Measurements from ENCODE around the gene DLG2.

Gene DLG2

GRCh38 chr11:85647604-85648299 lies 20.6 kb upstream of the DLG2 start, which contains the start of gene TMEM126A:
TSS of gene TMEM126A (plus strand) at chr11:85647967. CDS start at chr11:85650256, 2,289 bp downstream.
- Histone ChIP-seq H3K9ac (ENCODE audit: low read length) (peak within 1 kb of the TSS; percentile 80), H3K27ac (ENCODE audit: low read length) (peak within 1 kb of the TSS; percentile 51), H3K36me3 (replicated peaks; ENCODE audit: low read depth, low read length) (peaks cover 3% of the 10 kb centered on the region), H3K4me2 (ENCODE audit: low read length) (peak within 1 kb of the TSS; percentile 95), H3K9me3 (ENCODE audit: insufficient read depth, low read length) (no peaks in the 10 kb centered on the region), H3K27me3 (ENCODE audit: low read depth, low read length) (no peaks in the 10 kb centered on the region), H2AFZ (ENCODE audit: low read depth, low read length) (peak within 1 kb of the TSS; percentile 95), H4K20me1 (ENCODE audit: insufficient read depth, low read length) (no peaks in the 10 kb centered on the region), H3K4me3 (ENCODE audit: low read length) (peak within 1 kb of the TSS; percentile 86), H3K79me2 (ENCODE audit: low read length) (peaks cover 29% of the 10 kb centered on the region), H3K4me1 (ENCODE audit: low read length) (peaks cover 19% of the 10 kb centered on the region)
- TF ChIP-seq EZH2phosphoT487 (IDR thresholded peaks at IDR 0.05; ENCODE audit: low read depth): no peak
- TF ChIP-seq CTCF (IDR thresholded peaks at IDR 0.05; ENCODE audit: low read depth, low read length): no peak

GRCh38 chr11:85647078-85647477 lies 19.9 kb upstream of the DLG2 start:
- Histone ChIP-seq H3K27ac (ENCODE audit: low read length) (peak overlapping the region; percentile 51), H3K4me1 (ENCODE audit: low read length) (peaks cover 19% of the 10 kb centered on the region), H2AFZ (ENCODE audit: low read depth, low read length) (peak overlapping the region; percentile 95), H4K20me1 (ENCODE audit: insufficient read depth, low read length) (no peaks in the 10 kb centered on the region), H3K27me3 (ENCODE audit: low read depth, low read length) (no peaks in the 10 kb centered on the region), H3K9ac (ENCODE audit: low read length) (peak overlapping the region; percentile 80), H3K36me3 (replicated peaks; ENCODE audit: low read depth, low read length) (peaks cover 3% of the 10 kb centered on the region), H3K4me3 (ENCODE audit: low read length) (peak overlapping the region; percentile 86), H3K4me2 (ENCODE audit: low read length) (peak overlapping the region; percentile 93), H3K9me3 (ENCODE audit: insufficient read depth, low read length) (no peaks in the 10 kb centered on the region), H3K79me2 (ENCODE audit: low read length) (peaks cover 29% of the 10 kb centered on the region)
- TF ChIP-seq CTCF (IDR thresholded peaks at IDR 0.05; ENCODE audit: low read depth, low read length): no peak

GRCh38 chr11:85643191-85643614 lies 16.1 kb upstream of the DLG2 start:
- Histone ChIP-seq H3K27ac (ENCODE audit: low read length) (no peak overlapping the region), H4K20me1 (ENCODE audit: insufficient read depth, low read length) (no peaks in the 10 kb centered on the region), H3K4me1 (ENCODE audit: low read length) (peaks cover 4% of the 10 kb centered on the region), H3K9me3 (ENCODE audit: insufficient read depth, low read length) (no peaks in the 10 kb centered on the region), H3K4me3 (ENCODE audit: low read length) (no peak overlapping the region), H3K79me2 (ENCODE audit: low read length) (peaks cover 4% of the 10 kb centered on the region), H3K27me3 (ENCODE audit: low read depth, low read length) (no peaks in the 10 kb centered on the region), H3K9ac (ENCODE audit: low read length) (no peak overlapping the region), H2AFZ (ENCODE audit: low read depth, low read length) (no peak overlapping the region), H3K36me3 (replicated peaks; ENCODE audit: low read depth, low read length) (peaks cover 6% of the 10 kb centered on the region), H3K4me2 (ENCODE audit: low read length) (no peak overlapping the region)
- no peak for TF ChIP-seq EZH2phosphoT487 (IDR thresholded peaks at IDR 0.05; ENCODE audit: low read depth)
- TF ChIP-seq CTCF (IDR thresholded peaks at IDR 0.05; ENCODE audit: low read depth, low read length): no peak

- Histone ChIP-seq H3K9ac (ENCODE audit: low read length) (no peak overlapping the region), H3K4me3 (ENCODE audit: low read length) (no peak overlapping the region), H3K4me2 (ENCODE audit: low read length) (no peak overlapping the region), H3K36me3 (replicated peaks; ENCODE audit: low read depth, low read length) (peaks cover 41% of the 10 kb centered on the region), H3K79me2 (ENCODE audit: low read length) (peaks cover 25% of the 10 kb centered on the region), H3K27me3 (ENCODE audit: low read depth, low read length) (no peaks in the 10 kb centered on the region), H3K4me1 (ENCODE audit: low read length) (peaks cover 4% of the 10 kb centered on the region), H3K27ac (ENCODE audit: low read length) (no peak overlapping the region), H4K20me1 (ENCODE audit: insufficient read depth, low read length) (no peaks in the 10 kb centered on the region), H2AFZ (ENCODE audit: low read depth, low read length) (no peak overlapping the region), H3K9me3 (ENCODE audit: insufficient read depth, low read length) (no peaks in the 10 kb centered on the region)
- TF ChIP-seq CTCF (IDR thresholded peaks at IDR 0.05; ENCODE audit: low read depth, low read length) (no peak), EZH2phosphoT487 (IDR thresholded peaks at IDR 0.05; ENCODE audit: low read depth) (no peak)
Observed at GRCh38 chr11:85634747-85635146, 7.6 kb upstream of the DLG2 start.
